ENCODE results near the gene CACNB3.
"Not testable (repeated sequence)": the region's sequence is repeated elsewhere in the genome, so short reads cannot be mapped to it uniquely, and the experiment has no call there.

CACNB3 gene

GRCh38 chr12:48857278-48857994, 39.1 kb downstream of the CACNB3 start:
- no peak for DNase-seq

GRCh38 chr12:48858043-48858442, 39.7 kb downstream of the CACNB3 start:
- no peak for DNase-seq

GRCh38 chr12:48859607-48860006, 41.3 kb downstream of the CACNB3 start:
- DNase-seq = no peak

GRCh38 chr12:48860236-48860635, 41.9 kb downstream of the CACNB3 start:
- not testable (repeated sequence) for DNase-seq

GRCh38 chr12:48861111-48861510, 42.8 kb downstream of the CACNB3 start:
- no peak for DNase-seq

GRCh38 chr12:48862760-48863159, 44.5 kb downstream of the CACNB3 start:
- no peak for DNase-seq

GRCh38 chr12:48863291-48863690, 45.0 kb downstream of the CACNB3 start:
- no peak for DNase-seq

GRCh38 chr12:48865281-48866051, 47.2 kb downstream of the CACNB3 start, which contains the start of gene RND1:
Gene RND1 (minus strand): TSS chr12:48865870. CDS start chr12:48865767, 103 bp downstream.
- DNase-seq = peak; percentile 89

GRCh38 chr12:48866052-48866711, 47.9 kb downstream of the CACNB3 start:
- DNase-seq = no peak

- DNase-seq = no peak
Measured at GRCh38 chr12:48868451-48868850, 50.2 kb downstream of the CACNB3 start.

GRCh38 chr12:48869191-48869590, 50.9 kb downstream of the CACNB3 start:
- no peak for DNase-seq

- DNase-seq = no peak
Measured at GRCh38 chr12:48873096-48873495, 54.8 kb downstream of the CACNB3 start.

- not testable (repeated sequence) for DNase-seq
Measured at GRCh38 chr12:48873534-48873933, 55.2 kb downstream of the CACNB3 start.

GRCh38 chr12:48875944-48876515, 57.7 kb downstream of the CACNB3 start:
- no peak for DNase-seq

Data from CD4-positive, alpha-beta T cell treated with Interleukin-6 for 4 hours (primary cell).